Left renal pelvis (tissue), 4 donors: ENCODE results near the gene PIP5K1C. TPM values are rescaled to one million over a fixed set of nuclear protein-coding genes. Genes with fewer than 3 reads are reported as not detected.

ENCODE experiments used
- DNase-seq, 4 donors: peaks; one replicate each; pipeline ENCODE4 v3.0.0-alpha.2; 2013; ENCODE audit warnings: low read depth in 4 of 4, low spot score in 3 of 4
- polyA plus RNA-seq, 4 donors: library from polyadenylated mRNA; unstranded; fragments of 120-200 nt; gene quantifications; one replicate each; pipeline ENCODE4 v1.2.1, GENCODE V29; 2013; ENCODE audit not compliant: insufficient read length in 4 of 4

PIP5K1C gene
- polyA plus RNA-seq, 4 donors = 20.3 to 33.2 (median 23.5) TPM

DNA sequence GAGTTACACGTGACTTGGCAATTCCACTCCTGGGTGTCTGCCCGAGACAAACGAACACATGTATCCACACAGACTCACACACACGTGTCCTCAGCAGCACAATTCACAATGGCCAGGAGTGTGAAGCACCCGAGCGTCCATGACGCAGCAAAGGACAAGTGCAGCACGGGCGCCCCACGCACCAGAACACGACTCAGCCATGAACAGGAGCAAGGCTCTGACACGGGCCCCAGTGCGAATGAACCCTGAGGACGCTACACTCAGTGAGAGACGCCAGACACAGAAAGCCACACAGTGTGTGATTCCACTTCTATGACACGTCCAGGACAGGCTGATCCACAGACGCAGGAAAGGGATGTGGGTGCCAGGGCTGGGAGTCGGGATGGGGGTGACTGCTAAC, 36.4 kb downstream of the PIP5K1C start:
- no peak for DNase-seq

DNA sequence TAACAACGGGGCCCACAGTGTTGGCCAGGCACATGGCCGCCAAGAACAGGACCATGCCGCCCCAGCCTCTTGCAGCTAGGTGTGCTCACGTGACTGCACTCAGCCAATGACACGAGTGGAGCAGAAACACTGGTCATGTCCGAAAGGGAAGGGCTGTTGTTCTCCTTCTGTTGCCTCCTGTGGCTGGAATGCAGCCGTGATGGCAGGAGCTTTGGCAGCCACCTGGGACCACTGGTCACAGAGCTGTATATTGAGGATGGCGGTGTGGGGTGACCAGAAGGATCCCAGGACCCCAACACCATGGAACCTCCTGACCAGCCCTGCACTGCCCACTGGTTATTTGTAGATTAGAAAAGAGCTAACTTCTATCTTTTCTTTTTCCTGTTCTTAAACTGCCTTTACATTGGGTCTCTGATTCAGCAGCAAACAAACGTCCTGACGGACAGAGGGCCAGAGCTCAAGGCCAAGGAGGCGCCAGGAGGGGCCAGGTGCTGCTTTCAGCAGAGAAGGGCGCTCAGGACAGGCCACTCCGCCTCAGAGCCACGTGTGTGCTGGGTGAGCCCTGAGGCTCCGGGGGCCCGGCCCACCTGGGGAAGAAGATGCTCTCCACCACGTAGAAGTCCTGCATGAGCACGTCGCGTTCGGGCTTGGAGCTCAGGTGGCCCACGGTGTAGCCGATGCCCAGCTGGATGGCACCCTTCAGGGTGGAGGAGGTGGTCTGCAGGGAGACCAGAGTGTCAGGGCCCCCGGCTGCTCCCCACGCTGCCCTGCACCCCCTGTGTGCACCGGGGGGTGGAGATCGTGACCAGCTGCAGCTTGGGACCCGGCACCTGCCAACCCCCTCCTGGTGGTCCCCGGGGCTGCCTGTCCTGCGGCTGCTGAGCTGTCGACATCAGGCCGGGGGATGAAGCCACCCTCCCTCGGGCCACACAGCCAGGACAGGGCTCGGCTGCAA, 38.7 kb downstream of the PIP5K1C start:
- no peak for DNase-seq

DNA sequence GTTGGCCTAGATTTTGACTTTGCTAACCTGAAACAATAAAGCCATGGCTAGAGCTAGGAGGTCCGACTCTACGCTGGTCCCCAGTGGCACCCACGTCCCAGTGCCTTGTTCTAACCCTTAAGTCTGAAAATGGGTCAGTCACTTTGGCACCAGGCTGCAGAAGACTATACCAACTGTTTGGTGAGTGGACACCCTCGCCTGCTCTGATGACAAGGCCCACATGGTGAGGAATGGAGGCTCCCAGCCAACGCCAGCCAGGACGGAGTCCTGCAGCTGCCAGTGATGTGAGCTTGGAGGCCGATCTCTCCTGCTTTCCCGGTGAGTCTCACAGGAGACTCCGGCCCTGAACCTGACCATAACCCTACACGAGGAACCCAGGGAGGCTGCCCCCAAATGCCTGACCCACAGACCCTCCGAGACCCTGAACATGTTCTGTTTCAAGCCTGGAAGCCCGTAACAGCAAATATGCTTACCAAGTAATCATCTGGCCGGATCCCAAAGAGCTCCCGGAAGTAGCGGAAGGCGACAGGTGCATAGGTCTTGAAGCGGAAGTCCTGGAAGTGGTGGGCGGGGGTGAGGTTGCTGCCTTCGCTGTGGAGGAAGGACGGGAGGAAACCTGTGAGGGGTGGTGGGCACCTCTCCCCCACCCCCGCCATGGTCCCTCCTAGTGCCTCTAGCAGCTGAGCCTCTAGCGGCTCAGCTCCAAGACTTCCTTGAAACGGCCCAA, 39.6 kb downstream of the PIP5K1C start:
- DNase-seq = no peak

DNA sequence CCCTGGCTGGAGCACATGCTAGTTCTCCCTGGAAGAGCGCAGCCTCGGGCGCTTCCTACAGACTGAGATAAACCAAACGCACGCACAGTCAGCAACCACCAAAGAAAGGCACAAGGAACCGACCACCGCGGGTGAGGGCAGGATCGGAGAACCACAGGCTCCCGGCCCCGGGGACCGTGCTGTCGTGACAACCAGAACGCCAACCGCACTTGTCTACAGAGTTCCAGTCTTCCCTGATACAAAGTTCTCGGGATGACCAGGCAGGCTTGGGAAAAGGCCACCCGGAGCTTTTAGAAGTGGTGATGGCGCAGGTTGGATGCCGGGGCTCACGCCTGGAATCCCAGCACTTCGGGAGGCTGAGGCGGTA, 40.5 kb downstream of the PIP5K1C start:
- no peak for DNase-seq

DNA sequence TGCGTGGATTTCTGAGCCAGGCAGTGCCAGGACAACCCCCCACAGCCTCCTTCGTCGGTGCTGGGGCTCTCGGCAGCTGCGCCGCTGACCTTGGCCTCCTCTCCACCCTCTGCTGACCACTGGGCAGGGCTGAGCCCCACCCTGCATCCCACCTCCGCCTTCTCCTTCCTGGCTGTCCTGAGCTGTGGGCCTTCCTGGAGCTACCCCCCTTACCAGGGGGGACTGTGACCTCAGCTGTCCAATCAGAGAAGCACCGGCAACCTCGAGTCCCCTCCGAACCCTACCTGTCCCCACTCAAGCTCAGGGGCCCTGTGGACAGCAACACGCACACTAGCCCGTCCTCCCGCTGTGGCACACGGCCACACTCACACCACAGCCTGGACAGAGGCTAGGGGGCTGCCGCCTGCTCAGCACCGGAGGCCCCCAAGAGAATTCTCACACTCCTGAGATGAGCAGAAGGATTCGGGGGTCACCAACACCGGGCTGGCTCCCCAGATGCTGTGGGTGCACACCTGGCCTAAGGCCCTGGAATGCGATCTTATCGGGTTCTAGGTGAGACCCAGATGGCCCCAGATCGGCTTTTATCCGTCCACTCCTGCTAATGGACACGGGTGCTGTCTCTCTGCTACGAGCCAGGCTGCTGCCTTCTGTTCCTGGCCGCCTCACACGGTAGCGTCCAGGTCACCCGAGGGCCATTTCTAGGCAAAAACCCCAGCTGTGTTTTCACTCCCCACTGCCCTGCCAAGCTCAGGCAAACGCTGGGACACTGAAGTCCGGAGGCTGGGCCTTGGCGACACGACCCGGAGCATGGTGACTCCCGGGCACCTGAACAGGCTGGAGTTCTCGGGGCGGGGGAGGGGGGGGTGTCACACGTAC, 41.2 kb downstream of the PIP5K1C start:
- no peak for DNase-seq

DNA sequence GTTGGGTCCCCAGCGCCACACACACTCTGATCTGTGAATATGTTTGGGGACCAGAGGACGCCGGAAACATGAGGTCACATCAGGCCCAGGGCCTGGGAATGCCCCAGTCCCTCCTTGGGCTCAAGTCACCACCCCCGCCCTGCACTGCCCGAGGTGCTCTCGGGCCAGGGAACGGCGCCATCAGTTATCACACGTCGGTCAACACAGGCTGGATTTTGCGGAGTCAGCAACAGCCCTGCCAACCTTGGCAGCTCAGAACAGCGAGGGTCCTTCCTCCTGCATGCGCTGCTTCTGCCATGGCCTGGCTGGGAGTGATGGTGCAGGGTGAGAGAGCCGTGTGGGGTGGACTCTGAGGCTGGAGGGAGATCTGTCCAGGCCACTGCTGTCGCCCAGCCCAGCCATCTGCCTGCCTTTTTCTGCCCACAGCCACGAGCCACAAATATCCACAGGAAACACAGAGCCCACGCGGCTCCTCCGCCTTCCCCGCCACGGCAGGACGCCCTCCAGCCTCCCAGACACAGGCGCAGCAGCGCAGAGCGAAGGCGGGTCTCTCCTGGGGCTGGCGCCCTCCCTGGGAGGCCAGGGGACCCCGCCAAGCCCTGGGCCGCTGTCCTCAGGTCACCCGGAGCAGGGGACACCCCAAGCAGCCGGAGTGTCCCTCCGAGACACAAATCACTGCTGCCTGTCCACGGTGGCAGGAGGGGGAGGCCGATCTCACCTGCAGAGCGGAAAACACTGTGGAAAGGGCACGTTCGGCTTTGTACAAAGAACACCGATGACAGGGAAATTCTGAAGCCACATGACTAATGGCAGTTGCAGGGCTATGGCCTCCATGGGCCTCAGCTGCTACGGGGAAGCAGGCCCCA, 42.0 kb downstream of the PIP5K1C start:
- DNase-seq = no peak

DNA sequence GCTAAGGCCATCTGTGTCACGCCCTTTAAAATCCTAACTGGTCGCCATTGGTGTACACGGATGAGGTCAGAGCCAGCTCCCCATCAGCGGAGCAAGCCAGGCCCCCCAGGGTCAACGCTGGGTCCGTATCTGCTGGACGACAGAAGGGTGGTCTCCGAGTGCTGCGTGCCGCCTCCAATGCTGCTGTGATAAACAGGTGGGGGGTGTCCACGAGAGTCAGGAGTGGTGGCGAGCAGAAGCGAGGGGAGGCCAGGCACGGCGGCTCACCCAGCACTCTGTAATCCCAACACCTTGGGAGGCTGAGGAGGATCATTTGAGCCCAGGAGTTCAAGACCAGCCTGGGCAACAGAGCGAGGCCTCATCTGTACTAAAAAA, 42.9 kb downstream of the PIP5K1C start:
- DNase-seq = no peak

DNA sequence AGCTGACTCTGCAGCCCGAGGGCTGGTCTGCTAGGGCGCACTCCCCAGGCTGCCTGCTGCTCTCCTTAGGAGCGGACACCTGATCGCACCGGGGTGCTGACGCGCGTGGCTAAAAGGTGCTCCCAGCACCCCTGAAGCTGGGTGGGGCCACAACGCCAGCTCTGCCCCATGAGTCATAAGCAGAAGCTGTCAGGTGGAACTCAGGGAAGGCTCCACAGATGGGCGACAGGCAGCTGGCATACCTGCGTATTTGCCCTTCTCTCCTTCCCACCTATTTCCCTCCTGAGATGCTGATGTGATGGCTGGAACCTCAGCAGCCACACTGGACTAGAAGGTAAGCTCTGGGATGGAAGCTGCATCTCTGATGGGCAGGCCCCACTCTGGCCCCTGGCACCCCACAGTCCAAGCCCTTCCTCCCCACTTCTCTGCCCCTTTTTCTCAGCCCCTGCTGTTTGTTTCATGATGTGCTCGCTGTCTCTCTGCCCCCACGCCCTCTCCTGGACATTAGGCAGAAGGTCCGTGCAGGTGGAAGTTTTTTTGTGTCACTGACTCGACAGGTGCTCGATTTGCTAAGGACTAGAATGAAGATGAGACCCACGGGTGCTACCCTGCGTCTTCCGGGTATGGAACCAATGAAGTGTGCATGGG, 43.4 kb downstream of the PIP5K1C start:
- DNase-seq = no peak

DNA sequence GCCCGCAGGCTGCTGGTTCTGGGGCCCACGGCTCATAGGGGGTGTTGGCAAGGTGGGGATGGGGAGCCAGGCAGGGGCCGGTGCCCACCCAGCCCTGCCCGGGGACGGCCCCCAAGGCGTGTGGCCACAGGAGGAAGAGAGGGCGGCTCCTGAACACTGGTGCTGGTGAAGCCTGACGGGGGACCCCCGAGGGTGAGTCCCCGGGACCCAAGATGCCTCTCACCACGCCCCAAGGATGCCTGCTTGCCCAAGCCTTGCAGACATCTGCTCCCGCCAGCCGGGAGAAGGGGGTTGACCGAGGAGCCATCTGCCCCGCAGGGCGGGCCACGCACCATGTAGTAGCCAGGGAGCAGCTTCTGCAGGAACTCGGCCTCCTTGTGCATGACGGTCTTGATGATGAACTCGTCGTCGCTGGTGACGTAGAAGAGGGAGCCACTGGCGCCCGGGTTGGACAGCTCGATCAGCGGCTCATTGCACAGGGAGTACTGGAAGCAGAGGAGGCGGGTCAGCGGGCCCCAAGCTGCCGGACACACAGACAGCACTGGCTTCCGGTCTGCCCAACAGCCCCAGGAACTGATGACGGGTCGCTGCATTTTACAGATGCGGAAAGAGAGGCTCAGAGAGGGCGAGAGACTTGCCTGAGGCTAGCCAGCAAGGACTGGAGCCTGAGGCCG, 44.1 kb downstream of the PIP5K1C start:
- no peak for DNase-seq

DNA sequence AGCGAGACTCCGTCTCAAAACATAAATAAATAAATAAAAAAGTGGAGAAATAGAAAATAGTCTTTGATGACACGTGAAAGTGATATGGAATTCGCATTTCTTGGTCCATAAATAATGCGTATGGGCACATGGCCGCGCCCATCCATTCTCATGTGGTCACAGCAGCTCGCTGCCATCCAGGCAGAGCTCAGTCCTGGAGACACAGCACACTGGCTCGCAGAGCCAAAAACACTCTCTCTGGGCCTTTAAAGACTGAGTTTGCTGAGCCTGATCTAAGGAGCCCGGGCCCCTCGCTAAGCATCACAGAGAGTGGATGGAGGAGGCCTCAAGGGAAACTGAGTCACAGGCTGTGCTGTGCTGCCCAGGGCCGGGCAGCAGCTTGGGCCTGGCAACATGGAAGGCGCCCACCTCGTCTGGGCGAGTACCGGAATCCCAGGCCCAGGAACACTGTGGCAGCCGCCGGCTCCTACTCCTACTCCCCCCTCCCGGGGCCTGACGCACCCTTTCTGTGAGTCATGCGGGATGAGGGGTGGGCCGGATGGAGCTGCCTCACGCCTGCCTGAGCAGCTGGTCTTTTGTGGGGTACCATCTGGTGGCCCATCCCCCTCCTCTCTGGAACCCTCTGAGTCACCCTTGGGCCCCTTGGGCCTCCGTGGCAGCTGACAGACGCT, 44.7 kb downstream of the PIP5K1C start:
- DNase-seq = no peak

DNA sequence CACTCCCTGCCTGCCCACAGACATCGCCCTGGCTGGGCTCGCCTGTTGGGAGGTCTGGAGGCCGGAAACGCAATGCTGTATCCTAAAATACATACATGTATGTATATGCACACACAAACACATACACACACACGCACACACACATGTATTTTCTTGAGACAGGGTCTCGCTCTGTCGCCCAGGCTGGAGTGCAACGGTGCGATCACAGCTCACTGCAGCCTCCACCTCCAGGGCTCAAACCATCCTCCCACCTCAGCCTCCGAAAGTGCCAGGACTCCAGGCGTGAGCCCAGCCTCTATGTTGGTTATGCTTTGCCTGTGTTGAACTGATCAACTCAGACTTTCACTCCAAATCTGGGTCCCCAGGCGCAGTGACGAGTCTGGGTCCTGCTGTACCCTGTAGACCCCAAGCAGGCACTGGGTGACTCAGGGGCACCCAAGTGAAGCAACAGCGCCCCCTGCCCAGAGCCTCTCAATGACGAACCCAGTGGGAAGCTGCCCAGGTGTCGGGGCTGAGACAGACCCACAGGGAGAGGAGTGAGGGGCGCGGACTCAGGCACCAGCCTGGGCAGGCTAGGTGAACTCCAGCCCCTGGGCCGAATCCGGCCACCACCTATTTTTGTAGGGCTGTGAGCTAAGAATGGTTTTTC, 46.3 kb downstream of the PIP5K1C start:
- DNase-seq = no peak

DNA sequence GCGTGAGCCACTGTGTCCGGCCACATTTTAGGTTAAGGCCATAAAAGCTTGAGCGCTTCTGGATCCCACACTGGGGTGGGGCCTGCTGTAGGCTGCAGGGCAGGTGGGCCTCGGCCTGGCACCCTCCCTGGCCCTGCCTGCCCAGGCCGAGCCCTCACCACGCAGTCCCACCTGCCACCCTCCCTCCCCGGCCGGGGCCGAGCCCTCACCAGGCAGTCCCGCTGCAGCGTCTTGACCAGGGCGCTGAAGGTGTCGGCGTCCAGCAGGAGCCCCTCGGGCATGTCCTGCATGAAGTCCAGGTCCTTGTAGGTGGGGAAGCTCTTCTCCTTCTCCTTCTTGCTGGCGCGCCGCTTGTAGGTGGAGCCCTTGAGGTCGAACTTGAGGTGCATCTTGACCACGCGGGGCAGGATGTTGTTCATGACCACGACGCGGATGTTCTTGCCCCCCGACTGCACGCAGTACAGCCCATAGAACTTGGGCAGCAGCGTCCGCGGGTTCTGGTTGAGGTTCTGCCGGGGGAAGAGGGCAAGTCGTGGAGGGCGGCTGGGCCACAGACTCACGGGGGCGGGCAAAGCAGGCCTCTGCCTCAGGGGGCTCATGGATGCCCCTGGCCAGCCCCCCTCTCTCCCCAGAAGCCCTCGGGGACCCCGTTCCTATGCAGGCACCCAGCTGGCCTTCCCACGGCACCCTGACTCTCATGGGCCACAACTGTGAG, 47.0 kb downstream of the PIP5K1C start:
- no peak for DNase-seq

DNA sequence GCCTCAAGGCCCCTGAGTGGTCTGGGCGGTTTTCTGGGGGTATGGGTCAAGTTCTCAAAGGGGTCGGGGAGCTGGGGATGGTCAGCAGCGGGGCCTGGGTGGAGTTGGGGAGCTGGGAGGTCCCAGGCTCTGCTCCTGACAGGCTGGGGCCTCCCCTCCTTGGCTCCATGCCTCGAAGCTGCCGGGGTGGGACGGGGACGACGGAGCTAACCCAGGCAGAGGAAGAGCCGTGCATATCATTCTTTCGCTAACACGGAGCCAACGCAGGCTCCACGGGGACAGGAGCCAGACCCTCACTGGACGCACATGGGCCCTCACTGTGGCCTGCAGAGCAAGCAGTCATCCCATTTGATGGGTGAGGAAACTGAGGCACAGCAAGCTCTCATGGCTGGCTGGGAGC, 47.8 kb downstream of the PIP5K1C start:
- DNase-seq = no peak

DNA sequence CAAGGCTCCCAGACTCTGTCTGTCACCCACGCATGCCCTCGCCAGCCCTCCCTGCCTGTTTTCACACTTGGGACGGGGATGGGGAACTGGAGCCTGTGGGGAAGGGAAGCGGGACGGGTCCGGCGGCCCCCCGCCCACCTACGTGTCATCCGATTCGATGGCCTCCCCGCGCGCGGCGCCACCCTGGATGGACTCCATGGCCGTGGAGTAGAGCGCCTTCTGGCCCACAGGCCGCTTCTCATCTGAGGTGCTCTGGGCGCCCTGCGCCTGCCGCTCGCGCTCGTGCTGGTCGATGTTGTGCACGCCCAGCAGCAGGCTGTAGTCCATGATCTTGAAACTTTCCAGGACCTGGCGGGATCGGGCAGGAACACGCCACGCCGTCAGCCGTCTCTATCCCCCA, 48.6 kb downstream of the PIP5K1C start:
- DNase-seq = no peak

DNA sequence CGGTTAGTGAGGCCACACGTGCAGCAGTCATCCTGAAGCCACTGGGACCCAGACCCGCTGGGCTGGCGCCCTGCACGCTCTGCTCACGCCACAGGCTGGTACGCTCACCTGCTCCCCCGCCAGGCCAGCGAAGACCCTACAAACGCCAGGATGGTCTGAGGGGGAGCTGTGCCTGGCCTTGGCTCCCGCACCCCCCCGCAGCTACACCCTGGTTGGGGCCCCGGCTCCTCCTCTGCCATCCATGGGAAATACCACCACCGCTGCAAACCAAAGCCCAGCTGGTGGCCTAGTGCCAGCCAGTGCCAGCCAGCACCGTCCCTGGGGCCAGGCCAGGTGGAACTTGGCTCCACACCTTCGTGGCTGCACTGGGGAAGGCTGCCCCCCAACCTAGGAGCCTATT, 50.4 kb downstream of the PIP5K1C start:
- DNase-seq = no peak

DNA sequence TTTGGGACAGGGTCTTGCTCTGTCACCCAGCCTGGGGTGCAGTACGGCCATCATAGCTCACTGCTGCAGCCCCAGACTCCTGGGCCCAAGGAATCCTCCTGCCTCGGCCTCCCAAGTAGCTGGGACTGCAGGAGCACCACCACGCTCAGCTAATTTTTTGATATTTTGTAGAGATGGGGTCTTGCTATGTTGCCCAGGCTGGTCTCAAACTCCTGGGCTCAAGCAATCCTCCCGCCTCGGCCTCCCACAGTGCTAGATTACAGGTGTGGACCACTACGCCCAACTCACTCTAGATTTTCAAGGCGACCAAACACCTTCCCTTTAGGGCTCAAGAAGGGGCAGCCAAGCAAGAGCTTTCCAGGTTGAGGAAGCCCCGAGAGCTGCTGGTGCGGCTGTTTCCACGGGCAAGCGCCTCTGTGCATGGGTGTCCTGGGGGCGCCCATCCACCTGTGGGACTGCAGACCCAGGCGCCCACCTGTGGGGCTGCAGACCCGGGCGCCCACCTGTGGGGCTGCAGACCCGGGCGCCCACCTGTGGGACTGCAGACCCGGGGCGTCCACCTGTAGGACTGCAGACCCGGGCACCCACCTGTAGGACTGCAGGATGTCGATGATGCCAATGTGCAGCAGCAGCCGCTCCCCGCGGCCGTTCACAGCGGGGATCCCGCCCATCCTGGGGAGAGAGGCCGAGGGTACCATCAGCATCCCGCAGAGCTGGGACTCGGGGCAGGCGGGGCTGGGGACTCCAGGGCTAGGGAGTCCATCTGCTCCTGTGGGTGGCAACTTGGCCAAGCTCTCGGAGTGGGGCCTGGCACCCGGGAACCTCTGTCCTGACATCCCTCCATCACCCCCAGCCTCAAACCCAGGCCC, 52.0 kb downstream of the PIP5K1C start:
- no peak for DNase-seq
